HG03432 (cell line): ENCODE measurements around the gene TPCN1.

Experiments
- ATAC-seq: cut with Tn5 transposase; IDR thresholded peaks from one replicate; pipeline ENCODE4 v1.9.1; 2021; ENCODE audit warnings: mild to moderate bottlenecking, moderate library complexity; ENCODE audit not compliant: unreplicated experiment

TPCN1 gene

DNA sequence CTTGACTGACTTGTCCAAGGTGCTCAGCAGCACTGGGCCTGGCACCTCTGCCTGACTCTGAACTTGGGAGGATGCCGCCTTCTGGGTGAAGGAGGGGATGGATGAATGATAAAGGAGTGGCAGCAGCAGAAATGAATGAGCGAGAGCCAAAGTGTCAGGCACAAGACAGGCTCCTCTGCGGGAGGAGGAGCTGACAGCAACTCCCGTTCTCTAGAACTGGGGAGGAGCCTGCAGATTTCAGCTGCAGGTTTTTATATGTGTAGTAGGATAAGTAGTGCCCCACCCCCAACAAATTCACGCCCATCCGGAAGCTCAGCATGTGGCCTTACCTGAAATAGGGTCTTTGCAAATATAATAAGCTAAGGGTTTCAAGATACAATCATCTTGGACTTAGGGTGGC is 80.5 kb downstream of the TPCN1 start:
- no peak for ATAC-seq

DNA sequence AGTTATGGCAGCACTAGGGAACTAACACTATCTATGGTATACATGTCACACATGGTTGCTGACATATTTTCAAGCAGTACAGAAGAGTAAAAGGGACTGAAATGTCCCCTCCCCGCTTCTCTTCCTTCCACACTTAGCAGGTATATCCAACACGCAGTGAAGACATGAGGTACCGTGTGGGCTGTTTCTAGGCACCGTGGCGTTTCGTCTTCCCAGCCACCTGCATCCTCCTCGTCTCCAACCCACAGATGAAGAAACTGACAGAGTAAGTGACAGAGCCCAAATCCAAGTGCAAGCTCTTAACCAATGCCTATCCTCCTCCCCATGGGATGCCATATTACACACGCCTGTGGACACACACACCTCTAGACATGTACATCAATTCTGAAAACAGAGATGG is 81.2 kb downstream of the TPCN1 start:
- ATAC-seq, result no peak

DNA sequence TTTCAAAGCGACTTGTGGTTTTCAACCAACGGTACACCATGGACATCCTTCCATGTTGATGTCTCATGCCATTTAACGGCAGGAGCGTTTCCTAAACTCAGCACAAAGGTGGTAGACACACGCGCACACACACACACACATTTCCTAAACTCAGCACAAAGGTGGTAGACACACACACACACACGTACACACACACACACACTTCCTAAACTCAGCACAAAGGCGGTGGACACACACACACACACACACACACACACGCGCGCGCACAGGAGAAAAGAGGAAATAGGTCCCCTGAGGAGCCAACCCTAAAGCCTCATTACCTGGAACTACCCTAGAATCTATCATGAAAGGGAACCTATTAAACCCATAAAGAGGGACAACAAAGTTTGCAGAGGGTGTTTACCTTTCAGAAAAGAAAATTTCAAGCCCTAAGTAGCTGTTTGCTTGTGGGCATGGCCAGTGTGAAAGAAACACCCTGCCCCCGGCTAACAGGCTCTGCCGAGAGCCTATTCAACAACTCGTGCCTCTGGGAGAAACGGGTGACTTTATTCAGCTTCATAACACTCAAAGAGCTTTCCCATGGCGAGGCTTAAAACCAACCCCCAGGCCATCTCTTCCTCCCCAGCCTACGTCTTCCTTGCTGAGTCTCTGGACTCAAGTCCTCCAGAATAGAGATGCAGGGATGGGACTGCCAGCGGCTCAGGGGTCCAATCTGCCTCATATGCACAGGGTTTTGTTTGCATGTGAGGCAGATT is 81.8 kb downstream of the TPCN1 start:
- no peak for ATAC-seq

DNA sequence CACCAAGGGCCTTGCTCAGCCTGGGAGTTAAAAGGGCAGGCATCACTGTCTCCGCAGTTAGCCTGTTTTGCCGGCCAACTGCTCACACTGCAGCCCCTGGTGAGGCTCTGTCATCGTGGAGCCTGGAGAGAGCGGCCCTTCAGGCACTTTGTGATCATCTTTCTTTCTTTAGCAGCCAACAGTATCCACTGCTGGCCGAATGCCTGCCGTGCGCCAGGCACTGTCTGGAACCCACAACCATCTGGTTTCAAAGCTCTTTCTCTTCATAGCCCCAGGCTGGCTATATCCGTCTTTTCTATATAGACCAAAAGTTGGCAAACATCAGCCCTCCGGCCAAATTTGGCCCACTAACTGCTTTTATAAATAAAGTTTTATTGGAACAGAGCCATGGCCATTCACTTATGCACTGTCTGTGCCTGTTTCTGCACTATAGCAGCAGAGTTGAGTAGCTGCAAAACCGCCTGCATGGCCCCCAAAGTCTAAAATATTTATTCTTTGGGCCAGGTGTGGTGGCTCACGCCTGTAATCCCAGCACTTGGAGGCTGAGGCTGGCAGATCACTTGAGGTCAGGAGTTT is 84.1 kb downstream of the TPCN1 start:
- ATAC-seq, result no peak

DNA sequence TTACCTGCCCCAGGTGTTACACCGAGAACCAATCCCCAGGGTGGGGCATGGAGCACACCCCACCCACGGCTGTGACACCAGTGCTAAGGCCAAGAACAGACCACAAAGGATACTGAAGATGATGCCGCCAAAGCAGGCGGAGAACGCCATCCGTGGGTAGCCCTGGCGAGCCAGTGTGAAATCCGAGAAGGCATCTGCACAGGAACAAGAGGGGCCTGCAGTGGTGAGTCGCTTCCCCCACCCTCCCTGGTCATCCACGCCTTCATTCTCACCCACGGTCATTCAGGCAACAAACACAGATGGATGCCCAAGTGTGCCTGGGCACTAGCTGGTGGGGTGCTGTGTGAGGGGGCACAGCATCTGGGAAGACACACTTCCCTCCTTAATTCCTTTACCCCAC is 85.1 kb downstream of the TPCN1 start:
- no peak for ATAC-seq

DNA sequence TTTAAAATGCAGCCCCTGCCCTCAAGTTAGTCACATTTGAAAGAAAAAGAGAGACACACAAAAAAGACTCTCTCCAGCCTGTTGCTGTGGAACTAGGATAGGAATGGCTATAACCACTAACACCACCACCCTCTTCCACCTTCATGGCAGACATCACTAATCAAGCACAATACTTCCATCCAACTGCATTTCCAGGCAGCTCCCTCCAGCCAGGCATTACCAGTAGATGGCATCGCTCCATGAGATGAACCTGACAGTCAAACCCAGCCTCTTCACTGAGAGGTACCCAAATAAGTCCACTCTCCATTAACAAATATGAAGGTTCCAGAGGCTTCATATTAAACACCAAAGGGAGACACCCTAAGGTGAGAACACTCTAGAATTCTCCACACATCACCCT is 89.2 kb downstream of the TPCN1 start:
- ATAC-seq, result no peak

DNA sequence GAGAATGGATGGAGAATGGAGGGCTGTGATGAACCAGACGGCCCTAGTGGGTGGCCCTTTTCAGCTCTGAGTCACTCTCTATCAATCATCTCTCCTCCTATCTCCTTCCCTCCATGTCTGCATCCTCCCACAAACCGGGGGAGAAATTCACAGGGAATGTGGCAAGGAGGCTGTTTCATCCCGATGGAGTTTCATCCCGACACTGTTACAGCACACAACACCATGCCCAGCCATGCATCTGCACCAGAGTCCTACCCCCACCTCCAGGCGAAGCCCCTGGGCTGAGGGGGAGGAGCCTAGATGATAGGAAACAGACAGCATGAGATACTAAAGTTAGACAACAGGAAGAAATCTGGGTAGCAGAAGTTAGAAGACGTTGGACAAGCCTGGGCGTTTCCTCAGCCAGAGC is 92.9 kb downstream of the TPCN1 start:
- no peak for ATAC-seq

DNA sequence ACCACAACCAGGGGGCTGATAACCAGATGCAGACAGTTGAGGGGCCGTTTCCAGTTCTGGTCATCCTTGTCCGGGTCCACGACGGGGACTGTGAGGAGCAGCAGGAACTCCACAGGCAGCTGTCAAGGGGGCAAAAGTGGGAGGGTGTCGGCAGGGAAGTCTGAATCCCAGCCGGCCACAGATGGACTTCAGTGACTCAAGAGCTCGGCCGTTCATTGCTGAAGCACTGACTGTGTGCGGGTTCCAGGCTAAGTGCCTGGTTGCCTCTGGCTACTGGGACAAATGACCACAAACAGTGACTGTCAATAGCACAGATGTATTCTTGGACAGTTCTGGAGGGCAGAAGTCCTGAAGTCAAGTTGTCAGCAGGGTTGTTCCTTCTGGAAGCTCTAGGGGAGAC is 94.1 kb downstream of the TPCN1 start:
- no peak for ATAC-seq

DNA sequence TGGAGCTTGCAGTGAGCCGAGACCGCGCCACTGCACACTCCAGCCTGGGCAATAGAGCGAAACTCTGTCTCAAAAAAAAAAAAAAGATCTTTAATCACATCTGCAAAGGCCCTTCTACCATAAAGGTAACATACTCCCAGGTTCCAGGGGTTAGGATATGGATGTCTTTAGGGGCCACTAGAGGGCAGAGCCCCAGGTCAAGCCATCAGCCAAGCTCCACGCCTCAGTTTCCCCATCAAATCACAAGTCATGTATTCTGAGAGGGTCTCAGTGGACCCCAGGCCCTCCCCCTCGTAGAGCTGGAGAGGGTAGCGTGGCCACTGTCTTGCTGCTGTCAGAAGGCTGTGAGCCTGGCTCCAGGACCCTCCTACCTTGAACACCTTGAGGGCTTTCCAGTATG is 94.9 kb downstream of the TPCN1 start:
- no peak for ATAC-seq

DNA sequence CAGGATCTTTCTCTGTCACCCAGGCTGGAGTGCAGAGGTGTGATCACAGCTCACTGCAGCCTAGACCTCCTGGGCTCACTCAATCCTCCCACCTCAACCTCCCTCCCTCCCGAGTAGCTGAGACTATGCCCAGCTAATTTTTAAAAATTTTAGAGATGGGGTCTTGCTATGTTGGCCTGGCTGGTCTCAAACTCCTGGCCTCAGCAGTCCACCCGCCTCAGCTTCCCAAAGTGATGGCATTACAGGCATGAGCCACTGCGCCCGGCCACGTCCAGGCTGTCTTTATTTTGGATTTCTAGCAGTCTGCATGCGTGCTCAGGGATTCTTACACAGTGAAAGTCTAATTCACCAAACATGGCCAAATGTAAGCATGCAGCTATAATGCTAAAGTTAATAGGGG is 95.9 kb downstream of the TPCN1 start:
- no peak for ATAC-seq

DNA sequence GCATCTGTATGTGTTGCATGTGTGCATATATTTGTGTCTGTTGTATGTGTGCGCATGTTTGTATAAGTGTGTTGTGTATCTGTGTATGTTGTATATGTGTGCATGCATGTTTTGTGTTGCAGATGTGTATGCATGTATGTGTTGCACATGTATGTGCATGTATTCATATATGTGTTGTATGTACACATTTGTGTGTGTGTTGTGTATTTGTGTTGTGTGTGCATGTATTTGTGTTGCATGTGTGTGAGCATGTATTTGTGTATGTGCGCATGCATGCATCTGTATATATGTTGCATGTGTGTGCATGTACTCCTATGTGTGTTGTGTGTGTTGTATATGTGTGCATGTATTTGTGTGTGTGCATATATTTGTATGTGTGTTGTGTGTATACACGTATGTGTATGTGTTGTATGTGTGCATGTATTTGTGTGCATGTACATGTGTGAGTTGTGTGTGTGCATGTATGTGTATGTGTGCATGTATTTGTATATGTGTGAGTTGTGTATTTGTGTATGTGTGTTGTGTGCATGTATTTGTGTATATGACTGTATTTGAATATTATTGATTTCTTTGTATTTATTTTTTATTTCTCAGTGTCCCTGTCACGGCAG is 96.9 kb downstream of the TPCN1 start:
- no peak for ATAC-seq

DNA sequence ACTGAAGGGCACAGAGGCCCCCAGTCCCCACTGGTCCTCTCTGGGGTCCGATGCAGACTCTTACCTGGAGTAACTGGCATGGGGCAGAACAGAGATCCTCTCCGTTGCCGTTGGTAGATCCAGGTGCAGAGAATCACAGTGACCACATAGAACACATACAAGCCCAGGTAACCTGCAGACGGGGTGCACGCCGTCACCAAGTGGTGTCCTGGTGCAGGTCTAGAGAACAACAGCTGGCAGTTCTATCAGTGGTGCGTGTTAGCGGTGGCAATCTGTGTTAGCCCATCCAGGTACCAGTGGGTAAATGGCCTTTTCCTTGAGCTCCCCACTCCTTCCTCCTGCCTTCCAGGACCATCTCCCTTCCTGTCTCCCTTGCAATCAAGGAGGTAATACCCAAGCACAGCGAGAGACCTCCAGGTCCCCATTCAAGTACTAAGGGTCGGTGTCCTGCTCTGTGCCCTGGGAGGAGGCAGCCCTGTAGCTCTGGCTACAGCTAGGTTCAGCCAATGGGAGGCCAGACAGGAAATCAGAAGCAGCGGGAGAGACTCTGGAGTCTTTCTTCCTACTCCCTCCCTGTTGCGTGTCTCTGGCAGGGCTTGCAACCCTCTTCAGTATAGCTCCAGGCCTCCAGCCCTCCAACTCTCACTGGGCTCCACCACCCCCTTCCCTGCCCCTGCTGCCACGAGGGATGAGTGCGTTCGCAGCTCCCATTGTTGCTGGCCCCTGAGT is 97.8 kb downstream of the TPCN1 start:
- ATAC-seq, result no peak

DNA sequence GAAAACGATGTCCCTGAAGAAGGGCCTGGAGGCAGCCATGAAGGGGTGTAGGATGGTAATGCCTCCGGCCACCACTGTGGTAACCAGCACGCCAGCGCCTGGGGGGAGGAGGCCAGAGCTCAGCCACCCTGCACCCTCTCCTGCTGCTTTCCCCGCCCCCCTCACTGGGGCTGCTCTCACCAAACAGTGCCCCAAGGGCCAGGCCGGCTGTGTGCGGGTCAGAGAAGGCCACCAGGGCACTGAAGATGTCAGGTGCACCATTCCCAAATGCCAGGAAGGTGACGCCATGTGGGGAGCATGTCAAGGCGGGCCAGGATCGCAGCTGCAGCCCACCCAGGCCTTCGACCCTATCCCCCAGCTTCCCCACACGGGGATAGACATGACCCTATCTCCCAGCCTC is 99.1 kb downstream of the TPCN1 start:
- no peak for ATAC-seq

DNA sequence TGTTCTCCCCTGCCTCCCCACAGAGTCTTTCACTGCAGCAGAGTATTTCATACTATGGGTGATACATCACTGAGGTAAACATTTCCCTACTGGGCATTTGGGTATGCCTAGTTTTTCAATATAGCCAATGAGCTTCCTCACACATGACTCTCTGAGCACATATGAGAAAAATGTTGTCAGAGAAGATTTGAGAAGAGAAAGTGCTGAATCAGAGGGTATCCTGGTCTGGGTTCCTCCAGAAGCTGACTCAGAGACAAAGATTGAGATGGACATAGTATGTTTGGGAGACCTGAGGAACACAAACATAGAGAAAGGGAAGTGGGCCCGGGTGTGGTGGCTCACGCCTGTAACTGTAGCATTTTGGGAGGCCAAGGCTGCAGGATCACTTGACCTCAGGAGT is 101.1 kb downstream of the TPCN1 start:
- ATAC-seq, result no peak

DNA sequence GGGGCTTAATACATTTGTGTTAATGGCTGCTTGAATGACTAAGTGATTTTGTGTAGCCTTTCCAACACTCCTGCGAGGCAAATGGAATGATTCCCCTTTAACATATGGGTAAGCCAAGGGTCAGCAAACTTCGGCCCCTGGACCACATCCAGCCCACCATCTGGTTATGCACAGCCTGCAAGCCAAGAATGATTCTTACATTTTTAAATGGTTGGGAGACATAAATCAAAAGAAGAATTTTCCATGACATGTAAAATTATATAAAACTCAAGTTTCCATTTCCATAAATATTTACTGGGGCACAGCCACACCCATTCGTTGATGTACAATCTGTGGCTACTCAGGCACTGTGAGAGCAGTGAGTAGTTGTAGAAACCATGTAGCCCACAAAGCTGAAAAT is 104.7 kb downstream of the TPCN1 start:
- ATAC-seq, result no peak

DNA sequence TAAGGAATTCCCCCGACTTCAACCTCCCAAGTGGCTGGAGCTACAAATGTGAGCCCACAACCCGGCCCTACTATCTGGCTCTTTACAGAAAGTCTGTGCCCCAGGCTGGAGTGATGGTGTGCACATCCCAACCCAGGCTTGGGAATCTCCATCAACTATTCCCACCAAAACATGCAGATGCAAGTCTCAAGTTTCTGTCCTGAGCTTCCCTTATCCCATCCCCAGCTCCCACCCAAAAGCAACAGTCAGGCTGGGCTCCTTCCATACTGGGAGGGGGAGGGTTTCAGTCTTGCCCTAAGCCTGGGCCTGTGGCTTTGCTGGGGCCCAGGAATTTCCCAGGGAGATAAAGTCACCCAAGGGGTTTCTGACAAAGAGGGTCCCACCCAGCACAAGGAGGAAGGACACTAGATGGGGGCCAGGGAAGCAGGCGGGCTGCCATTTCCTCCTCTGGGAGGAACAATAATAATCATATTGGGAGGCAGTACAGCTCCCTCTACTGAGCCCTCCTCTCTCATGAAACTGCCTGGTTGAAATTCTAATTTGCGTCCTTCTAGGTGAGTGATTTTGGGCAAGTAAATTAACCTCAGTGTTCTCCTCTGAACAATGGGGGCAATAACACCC is 105.6 kb downstream of the TPCN1 start:
- ATAC-seq, result no peak

DNA sequence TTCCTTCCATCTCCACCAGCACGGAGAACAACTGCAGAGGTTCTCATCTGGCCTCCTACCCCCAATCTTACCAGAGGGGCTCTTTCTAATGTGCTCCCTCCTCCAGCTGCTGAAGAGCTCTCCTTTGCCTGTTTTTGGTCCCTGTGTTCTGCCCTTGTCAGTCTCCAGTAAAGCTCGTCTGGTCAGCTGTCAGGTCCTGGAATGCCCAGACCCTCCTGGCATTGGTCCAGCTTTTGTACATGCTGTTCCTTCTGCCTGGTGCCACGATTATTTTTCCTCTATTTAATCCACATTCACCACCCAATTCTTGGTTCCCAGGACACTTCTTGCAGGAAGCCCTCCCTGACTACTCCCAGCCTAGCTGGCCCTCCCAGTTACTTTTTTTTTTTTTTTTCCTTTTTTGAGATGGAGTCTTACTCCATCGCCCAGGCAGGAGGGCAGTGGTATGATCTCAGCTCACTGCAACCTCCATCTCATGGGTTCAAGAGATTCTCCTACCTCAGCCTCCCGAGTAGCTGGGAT is 107.2 kb downstream of the TPCN1 start:
- no peak for ATAC-seq

DNA sequence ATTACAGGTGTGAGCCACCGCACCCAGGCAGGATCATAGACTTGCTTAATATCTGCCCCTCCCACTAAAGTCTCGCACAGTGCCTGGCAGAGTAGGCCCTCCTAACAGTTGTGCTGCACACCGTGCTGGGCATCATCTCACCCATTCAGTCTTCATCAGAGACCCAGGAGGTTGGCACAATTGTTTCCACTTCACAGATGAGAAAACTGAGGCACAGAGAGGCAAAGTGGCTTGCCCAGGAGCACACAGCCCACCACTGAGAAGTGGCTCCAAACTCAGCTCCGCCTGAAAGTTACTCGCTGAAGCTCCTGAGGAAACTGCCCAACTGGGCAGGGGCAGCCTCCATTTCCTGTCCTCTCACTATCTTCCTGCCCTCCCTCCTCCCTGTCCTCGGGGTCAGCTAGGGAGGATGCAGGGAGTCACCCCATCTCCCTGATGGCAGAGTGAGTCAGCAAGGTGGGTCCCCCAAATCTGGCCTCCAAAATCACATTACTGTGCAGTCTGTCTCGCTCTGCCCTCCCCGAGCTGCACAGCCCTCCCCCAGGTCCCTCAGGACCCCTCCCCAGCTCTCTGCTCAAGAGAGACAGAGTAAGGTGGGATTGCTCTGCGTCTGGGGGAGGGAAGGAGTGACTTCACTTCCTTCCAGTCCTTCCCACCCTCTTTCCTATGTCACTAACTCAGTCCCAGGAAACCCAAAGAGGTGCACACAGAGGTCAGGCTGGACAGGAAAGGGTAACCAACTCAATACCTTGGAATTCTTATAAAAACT is 107.9 kb downstream of the TPCN1 start:
- ATAC-seq, result no peak

DNA sequence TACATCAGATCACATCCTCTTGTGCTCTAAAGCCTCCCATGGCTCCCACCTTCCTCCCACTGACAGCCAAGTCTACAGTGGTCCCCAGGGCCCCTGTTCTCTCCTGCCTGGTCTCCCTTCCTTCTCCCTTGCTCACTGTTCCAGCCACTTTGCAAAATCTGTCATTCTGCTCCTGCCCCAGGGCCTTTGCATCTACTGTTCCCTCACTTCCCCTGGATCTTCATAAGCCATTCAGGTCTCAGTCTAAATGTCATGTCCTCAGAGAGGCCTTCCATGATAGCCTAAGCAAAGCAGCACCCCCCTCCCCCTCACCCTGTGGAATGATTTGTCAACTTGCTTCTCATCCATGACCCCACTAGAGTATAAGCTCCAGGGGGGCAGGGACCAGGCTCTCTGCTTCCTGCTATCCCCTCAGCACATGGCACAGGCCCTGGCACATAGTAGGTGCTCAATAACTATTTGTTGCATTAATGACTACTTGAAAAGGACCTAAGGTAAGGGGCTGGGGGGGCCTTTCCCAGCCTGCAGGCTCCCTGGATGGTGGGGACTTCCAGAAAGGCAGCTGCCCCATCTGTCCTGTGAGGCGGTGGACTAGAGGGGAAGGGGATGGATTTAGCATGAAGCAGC is 108.6 kb downstream of the TPCN1 start:
- no peak for ATAC-seq

DNA sequence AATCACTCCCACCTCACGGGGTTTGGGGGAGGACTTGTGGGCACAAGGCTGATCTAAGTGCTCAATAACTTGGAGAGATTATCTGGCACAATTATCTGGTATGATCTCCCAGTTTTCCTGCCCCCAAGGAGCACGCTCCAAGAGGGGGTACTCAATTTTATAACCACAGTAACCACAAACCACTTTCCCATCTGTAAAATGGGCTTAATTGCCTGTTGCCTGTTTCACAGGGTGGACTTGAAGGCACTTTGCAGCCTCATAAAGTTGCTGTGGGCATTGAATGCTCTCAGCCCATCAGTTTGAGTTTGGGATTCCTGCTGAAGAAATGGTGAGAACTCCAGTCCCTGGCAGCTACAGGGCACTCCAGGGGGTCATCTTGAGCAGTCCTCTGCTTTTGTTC is 109.2 kb downstream of the TPCN1 start:
- ATAC-seq, result no peak
